ENCODE results near the gene ARSK. TPM values are rescaled to one million over a fixed set of nuclear protein-coding genes. Genes with fewer than 3 reads are reported as not detected.

The ARSK gene
- total RNA-seq, 1 donor from 2014 or later, result 5.7 TPM

GRCh38 chr5:95564450-95564849, 9.5 kb downstream of the ARSK start:
- no peak overlapping the region for H3K27ac ChIP-seq
- ATAC-seq, result no peak
- intact Hi-C loops (cut with DNase I), result no loop called here

DNA sequence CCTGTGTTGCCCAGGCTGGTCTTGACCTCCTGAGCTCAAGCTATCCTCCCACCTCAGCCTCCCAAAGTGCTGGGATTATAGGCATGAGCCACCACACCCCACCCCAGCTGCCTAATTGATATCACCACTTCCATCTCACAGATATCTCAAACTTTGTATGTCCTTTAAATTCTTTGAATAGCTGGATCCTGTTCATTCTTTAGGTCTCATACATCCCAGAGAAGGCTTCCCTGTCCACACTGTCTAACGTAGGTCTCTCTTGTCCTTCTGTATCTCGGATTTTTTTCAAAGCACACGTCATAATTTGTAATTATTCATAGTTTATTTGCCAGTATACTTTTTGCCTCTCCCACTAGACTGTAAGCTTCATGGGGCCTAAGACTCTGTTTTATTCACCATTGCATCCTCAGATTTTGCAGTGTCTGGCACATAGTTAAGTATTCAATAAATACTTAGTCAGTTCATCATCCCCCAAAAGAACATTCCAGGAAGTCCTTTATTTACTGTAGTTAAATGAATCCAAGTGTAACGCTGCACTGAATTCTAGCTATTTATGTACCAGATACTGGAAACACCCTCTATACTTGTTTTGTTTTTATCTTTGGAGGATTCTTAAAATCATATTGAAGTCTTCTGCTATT, 10.5 kb downstream of the ARSK start:
- no peak overlapping the region for H3K27ac ChIP-seq
- H3K4me1 ChIP-seq, result no peaks in the 10 kb centered on the region
- intact Hi-C loops (cut with DNase I), result no loop called here
- ATAC-seq (no peak), DNase-seq (no peak)
- no peak overlapping the region for H3K4me3 ChIP-seq
- peaks cover 12% of the 10 kb centered on the region for H3K36me3 ChIP-seq
- no peaks in the 10 kb centered on the region for H3K9me3 ChIP-seq
- no peaks in the 10 kb centered on the region for H3K27me3 ChIP-seq
- TF ChIP-seq, protein P1, sequence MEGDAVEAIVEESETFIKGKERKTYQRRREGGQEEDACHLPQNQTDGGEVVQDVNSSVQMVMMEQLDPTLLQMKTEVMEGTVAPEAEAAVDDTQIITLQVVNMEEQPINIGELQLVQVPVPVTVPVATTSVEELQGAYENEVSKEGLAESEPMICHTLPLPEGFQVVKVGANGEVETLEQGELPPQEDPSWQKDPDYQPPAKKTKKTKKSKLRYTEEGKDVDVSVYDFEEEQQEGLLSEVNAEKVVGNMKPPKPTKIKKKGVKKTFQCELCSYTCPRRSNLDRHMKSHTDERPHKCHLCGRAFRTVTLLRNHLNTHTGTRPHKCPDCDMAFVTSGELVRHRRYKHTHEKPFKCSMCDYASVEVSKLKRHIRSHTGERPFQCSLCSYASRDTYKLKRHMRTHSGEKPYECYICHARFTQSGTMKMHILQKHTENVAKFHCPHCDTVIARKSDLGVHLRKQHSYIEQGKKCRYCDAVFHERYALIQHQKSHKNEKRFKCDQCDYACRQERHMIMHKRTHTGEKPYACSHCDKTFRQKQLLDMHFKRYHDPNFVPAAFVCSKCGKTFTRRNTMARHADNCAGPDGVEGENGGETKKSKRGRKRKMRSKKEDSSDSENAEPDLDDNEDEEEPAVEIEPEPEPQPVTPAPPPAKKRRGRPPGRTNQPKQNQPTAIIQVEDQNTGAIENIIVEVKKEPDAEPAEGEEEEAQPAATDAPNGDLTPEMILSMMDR (IDR thresholded peaks at IDR 0.05), result no peak

More at GRCh38 chr5:95564450-95564849, 9.5 kb downstream of the ARSK start:
- Histone ChIP-seq H3K36me3 (peaks cover 12% of the 10 kb centered on the region), H3K27me3 (no peaks in the 10 kb centered on the region), H3K4me1 (no peaks in the 10 kb centered on the region), H3K9me3 (no peaks in the 10 kb centered on the region), H3K4me3 (no peak overlapping the region)
- no peak for DNase-seq
- TF ChIP-seq, protein P1 (IDR thresholded peaks at IDR 0.05), result no peak

DNA sequence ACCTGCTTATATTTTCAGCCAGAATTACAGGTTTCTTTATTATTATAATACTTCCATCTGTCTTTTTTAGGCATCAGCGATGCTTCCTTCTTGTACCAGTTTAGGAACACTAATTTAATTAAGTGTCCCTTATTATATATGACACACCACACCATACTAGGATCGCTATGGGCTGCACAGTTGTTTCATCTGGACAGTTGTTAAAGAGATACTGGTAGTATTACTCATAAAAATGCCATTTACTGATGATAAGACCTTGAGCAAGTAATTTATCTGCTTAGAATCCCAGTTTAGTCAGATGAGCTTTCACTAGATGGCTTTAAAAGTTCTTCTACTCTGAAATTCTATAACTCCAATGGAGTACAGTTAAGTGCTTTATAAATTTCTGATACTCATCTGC, 17.1 kb downstream of the ARSK start:
- TF ChIP-seq, protein P1 (IDR thresholded peaks at IDR 0.05), result no peak
- Histone ChIP-seq H3K27me3 (no peaks in the 10 kb centered on the region), H3K4me3 (no peak overlapping the region), H3K9me3 (no peaks in the 10 kb centered on the region), H3K27ac (no peak overlapping the region), H3K36me3 (peaks cover 10% of the 10 kb centered on the region), H3K4me1 (no peaks in the 10 kb centered on the region)
- ATAC-seq (no peak), DNase-seq (no peak)
- intact Hi-C loops (cut with DNase I), result no loop called here

GRCh38 chr5:95581576-95581975, 26.7 kb downstream of the ARSK start:
- Histone ChIP-seq H3K4me3 (no peak overlapping the region), H3K27me3 (no peaks in the 10 kb centered on the region), H3K9me3 (no peaks in the 10 kb centered on the region), H3K36me3 (no peaks in the 10 kb centered on the region), H3K4me1 (no peaks in the 10 kb centered on the region), H3K27ac (no peak overlapping the region)
- intact Hi-C loops (cut with DNase I), result no loop called here
- TF ChIP-seq, protein P1 (IDR thresholded peaks at IDR 0.05), result no peak
- DNase-seq, result no peak
- ATAC-seq, result no peak

GRCh38 chr5:95583992-95584391, 29.1 kb downstream of the ARSK start:
- no peak overlapping the region for H3K27ac ChIP-seq
- H3K4me1 ChIP-seq, result no peaks in the 10 kb centered on the region
- ATAC-seq (no peak), DNase-seq (no peak)
- intact Hi-C loops (cut with DNase I), result no loop called here
- H3K4me3 ChIP-seq, result no peak overlapping the region
- H3K9me3 ChIP-seq, result no peaks in the 10 kb centered on the region
- no peaks in the 10 kb centered on the region for H3K27me3 ChIP-seq
- TF ChIP-seq, protein P1 (IDR thresholded peaks at IDR 0.05), result no peak
- no peaks in the 10 kb centered on the region for H3K36me3 ChIP-seq

- DNase-seq (no peak), ATAC-seq (no peak)
- no peaks in the 10 kb centered on the region for H3K36me3 ChIP-seq
These were observed 36.0 kb downstream of the ARSK start for GRCh38 chr5:95590880-95591279.

More at GRCh38 chr5:95590880-95591279, 36.0 kb downstream of the ARSK start:
- Histone ChIP-seq H3K9me3 (no peaks in the 10 kb centered on the region), H3K4me3 (no peak overlapping the region), H3K27me3 (no peaks in the 10 kb centered on the region), H3K27ac (no peak overlapping the region), H3K4me1 (no peaks in the 10 kb centered on the region)
- TF ChIP-seq, protein P1 (IDR thresholded peaks at IDR 0.05), result no peak
- intact Hi-C loops (cut with DNase I), result no loop called here
